Esophagus mucosa (tissue), 1 donor: ENCODE data around the gene SLC18A2. TPM values are rescaled to one million over a fixed set of nuclear protein-coding genes. Genes with fewer than 3 reads are reported as not detected.

Source experiments
- ATAC-seq: fragments of 200-7000 bp; cut with Tn5 transposase; one replicate; pipeline ENCODE4 v1.9.1; 2020
- total RNA-seq: library from RNA; stranded (reverse); gene quantifications from one replicate; pipeline ENCODE4 v1.2.4, GENCODE V29; 2023
- donor health status: DM: yes; HTN: yes; CAD: no.

The SLC18A2 gene
- total RNA-seq, 1 donor from 2014 or later = 0.12 TPM

GRCh38 chr10:117320050-117320665, 79.2 kb downstream of the SLC18A2 start:
- ATAC-seq = no peak

- no peak for ATAC-seq
These were observed 81.3 kb downstream of the SLC18A2 start for GRCh38 chr10:117322260-117322659.

- ATAC-seq = no peak
These were observed 83.5 kb downstream of the SLC18A2 start for GRCh38 chr10:117324367-117324766.

GRCh38 chr10:117327262-117327661, 86.3 kb downstream of the SLC18A2 start:
- peak; percentile 90 for ATAC-seq

Other genes with a start within 250 kb of the SLC18A2 start
- gene SHTN1, start 235.9 kb upstream of the SLC18A2 start, total RNA-seq = 23.9 TPM
- 0.12 TPM for gene VAX1, start 102.8 kb upstream of the SLC18A2 start, total RNA-seq
- gene KCNK18, start 43.6 kb upstream of the SLC18A2 start, total RNA-seq = not detected
- 39.0 TPM for gene PDZD8, start 134.3 kb downstream of the SLC18A2 start, total RNA-seq